HL-60/S4 treated with phorbol 12-myristate 13-acetate at 8.2 ng/mL for 4 days and 3 days (cell line): ENCODE measurements around the gene SELENOS.

ENCODE experiments used
- in situ Hi-C: fragments of 300-500 bp; cut with MboI; formaldehyde crosslinking; loops from 2 replicates; pipeline ENCODE4 v1.15.0; 2022; ENCODE audit warnings: low sequenced_read_pairs

The SELENOS gene

GRCh38 chr15:101310161-101310480, 32.8 kb upstream of the SELENOS start:
- in situ Hi-C loops = no loop called here

- in situ Hi-C loops = no loop called here
Measured at GRCh38 chr15:101309436-101310160, 32.3 kb upstream of the SELENOS start.

GRCh38 chr15:101308604-101309435, 31.5 kb upstream of the SELENOS start:
- in situ Hi-C loops = no loop called here

GRCh38 chr15:101307897-101308603, 30.8 kb upstream of the SELENOS start:
- in situ Hi-C loops = no loop called here

GRCh38 chr15:101307048-101307896, 30.0 kb upstream of the SELENOS start:
- in situ Hi-C loops = no loop called here

- in situ Hi-C loops = no loop called here
Measured at GRCh38 chr15:101306341-101307047, 29.2 kb upstream of the SELENOS start.

- in situ Hi-C loops = no loop called here
Measured at GRCh38 chr15:101305820-101306255, 28.6 kb upstream of the SELENOS start.

GRCh38 chr15:101303408-101303807, 26.1 kb upstream of the SELENOS start:
- in situ Hi-C loops = no loop called here

- in situ Hi-C loops = no loop called here
Measured at GRCh38 chr15:101296418-101297405, 19.4 kb upstream of the SELENOS start.

- in situ Hi-C loops = no loop called here
Measured at GRCh38 chr15:101295607-101296161, 18.4 kb upstream of the SELENOS start.

- in situ Hi-C loops = no loop called here
Measured at GRCh38 chr15:101294731-101295606, 17.7 kb upstream of the SELENOS start, which contains the start of gene SNRPA1. Gene SNRPA1, minus strand, starts transcription at chr15:101295248. Its CDS starts 70 bp downstream, at chr15:101295178.

- in situ Hi-C loops = no loop called here
Measured at GRCh38 chr15:101293122-101293521, 15.8 kb upstream of the SELENOS start.

- in situ Hi-C loops = loop anchor here (5.0 kb wide), 1 partner anchor 363 kb away; the partner anchor contains the start of gene TM2D3
Measured at GRCh38 chr15:101288905-101289513, 11.7 kb upstream of the SELENOS start.

GRCh38 chr15:101287342-101287741, 10.1 kb upstream of the SELENOS start:
- in situ Hi-C loops = loop anchor here (5.0 kb wide), 1 partner anchor 365 kb away; the partner anchor contains the start of gene TM2D3

GRCh38 chr15:101286471-101287114, 9.3 kb upstream of the SELENOS start:
- in situ Hi-C loops = loop anchor here (5.0 kb wide), 1 partner anchor 366 kb away; the partner anchor contains the start of gene TM2D3

- in situ Hi-C loops = no loop called here
Measured at GRCh38 chr15:101283931-101284330, 6.6 kb upstream of the SELENOS start.
